Loucy (cell line): ENCODE data around the gene TMIGD1.

Experiments used
- H2AFZ ChIP-seq: fragments of 200-600 bp; sonication (generic); 2 replicates; pipeline ENCODE4 v1.6.0; 2016; ENCODE audit warnings: antibody characterized with exemption, mild to moderate bottlenecking, low read length, moderate library complexity
- H3F3A ChIP-seq: fragments of 200-600 bp; 2 replicates; pipeline ENCODE4 v1.6.0; 2016; ENCODE audit warnings: antibody characterized with exemption, low read depth, mild to moderate bottlenecking
- H3K27me3 ChIP-seq: fragments of 200-600 bp; sonication (generic); 2 replicates; pipeline ENCODE4 v1.6.1; 2014; ENCODE audit warnings: low read length, mild to moderate bottlenecking; ENCODE audit not compliant: insufficient read depth, poor library complexity, severe bottlenecking
- H3K36me3 ChIP-seq: fragments of 200-600 bp; sonication (generic); 2 replicates; pipeline ENCODE4 v1.6.1; 2016; ENCODE audit warnings: low read length; ENCODE audit not compliant: insufficient read depth
- H3K4me1 ChIP-seq: fragments of 200-600 bp; sonication (generic); 2 replicates; pipeline ENCODE4 v1.5.1; 2014; ENCODE audit warnings: low read length, mild to moderate bottlenecking; ENCODE audit not compliant: insufficient read depth, poor library complexity, severe bottlenecking
- H3K4me2 ChIP-seq: fragments of 200-600 bp; sonication (generic); 2 replicates; pipeline ENCODE4 v1.6.0; 2014; ENCODE audit warnings: antibody characterized with exemption, low read length, low read depth, mild to moderate bottlenecking; ENCODE audit not compliant: poor library complexity, severe bottlenecking
- H3K4me3 ChIP-seq: fragments of 200-600 bp; sonication (generic); 2 replicates; pipeline ENCODE4 v1.5.1; 2014; ENCODE audit warnings: low read length, mild to moderate bottlenecking, mixed read lengths; ENCODE audit not compliant: poor library complexity, severe bottlenecking
- H3K79me2 ChIP-seq: fragments of 200-600 bp; sonication (generic); 2 replicates; pipeline ENCODE4 v1.6.1; 2014; ENCODE audit warnings: low read length; ENCODE audit not compliant: insufficient read depth
- H3K9ac ChIP-seq: fragments of 200-600 bp; sonication (generic); 2 replicates; pipeline ENCODE4 v1.6.0; 2014; ENCODE audit warnings: mild to moderate bottlenecking, low read depth, low read length, moderate library complexity; ENCODE audit not compliant: poor library complexity, severe bottlenecking
- H3K9me2 ChIP-seq: fragments of 200-600 bp; sonication (generic); replicated peaks from 2 replicates; pipeline ENCODE4 v1.6.1; 2016; ENCODE audit warnings: low read depth, low read length, mixed read lengths
- H3K9me3 ChIP-seq: fragments of 200-600 bp; sonication (generic); 2 replicates; pipeline ENCODE4 v1.6.1; 2014; ENCODE audit warnings: mild to moderate bottlenecking, antibody characterized with exemption, low read length, low read depth; ENCODE audit not compliant: insufficient read depth
- H4K20me1 ChIP-seq: fragments of 200-600 bp; sonication (generic); 2 replicates; pipeline ENCODE4 v1.6.0; 2014; ENCODE audit warnings: antibody characterized with exemption, low read length, mild to moderate bottlenecking; ENCODE audit not compliant: insufficient read depth, poor library complexity, severe bottlenecking
- CTCF ChIP-seq: fragments of 200-600 bp; sonication (generic); conservative IDR thresholded peaks from 2 replicates; pipeline ENCODE4 v1.5.1; 2014; ENCODE audit warnings: mild to moderate bottlenecking, antibody characterized with exemption, low read length
- EZH2phosphoT487 ChIP-seq: fragments of 200-600 bp; IDR thresholded peaks from 2 replicates; pipeline ENCODE4 v1.6.1; 2018; ENCODE audit warnings: antibody characterized with exemption, mild to moderate bottlenecking, moderate library complexity, borderline replicate concordance

The TMIGD1 gene

DNA sequence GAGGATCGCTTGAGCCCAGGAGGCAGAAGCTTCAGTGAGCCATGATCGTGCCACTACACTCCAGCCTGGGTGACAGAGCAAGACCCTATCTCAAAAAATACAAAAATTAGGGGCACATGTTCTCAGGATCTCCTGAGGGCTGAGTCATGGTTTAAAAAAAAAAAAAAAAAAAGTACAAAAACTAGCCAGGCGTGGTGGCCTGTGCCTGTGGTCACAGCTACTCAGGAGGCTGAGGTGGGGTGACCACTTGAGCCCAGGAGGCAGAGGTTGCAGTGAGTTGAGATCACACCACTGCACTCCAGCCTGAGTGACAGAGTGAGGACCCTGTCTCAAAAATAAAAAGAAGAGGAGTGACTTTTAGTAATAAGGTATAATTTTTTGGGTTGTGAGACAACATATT, 59.0 kb downstream of the TMIGD1 start:
- Histone ChIP-seq H3K79me2 (no peaks in the 10 kb centered on the region), H4K20me1 (no peaks in the 10 kb centered on the region), H3F3A (no peaks in the 10 kb centered on the region), H3K9ac (no peak overlapping the region), H2AFZ (no peak overlapping the region), H3K36me3 (peaks cover 62% of the 10 kb centered on the region; the same call in 1 of the 2 replicates), H3K4me3 (no peak overlapping the region), H3K27me3 (no peaks in the 10 kb centered on the region), H3K4me1 (no peaks in the 10 kb centered on the region), H3K9me2 (no peaks in the 10 kb centered on the region), H3K4me2 (no peak overlapping the region), H3K9me3 (no peaks in the 10 kb centered on the region)
- TF ChIP-seq EZH2phosphoT487: no peak
- no peak for TF ChIP-seq CTCF

GRCh38 chr17:30273373-30273772, 60.5 kb downstream of the TMIGD1 start:
- Histone ChIP-seq H2AFZ (no peak overlapping the region), H3K27me3 (no peaks in the 10 kb centered on the region), H3K9me2 (no peaks in the 10 kb centered on the region), H3K4me1 (no peaks in the 10 kb centered on the region), H3K4me3 (no peak overlapping the region), H3K9me3 (no peaks in the 10 kb centered on the region), H3K36me3 (peaks cover 60% of the 10 kb centered on the region; the same call in 1 of the 2 replicates), H4K20me1 (no peaks in the 10 kb centered on the region), H3F3A (no peaks in the 10 kb centered on the region), H3K79me2 (no peaks in the 10 kb centered on the region), H3K9ac (no peak overlapping the region), H3K4me2 (no peak overlapping the region)
- no peak for TF ChIP-seq CTCF
- no peak for TF ChIP-seq EZH2phosphoT487

DNA sequence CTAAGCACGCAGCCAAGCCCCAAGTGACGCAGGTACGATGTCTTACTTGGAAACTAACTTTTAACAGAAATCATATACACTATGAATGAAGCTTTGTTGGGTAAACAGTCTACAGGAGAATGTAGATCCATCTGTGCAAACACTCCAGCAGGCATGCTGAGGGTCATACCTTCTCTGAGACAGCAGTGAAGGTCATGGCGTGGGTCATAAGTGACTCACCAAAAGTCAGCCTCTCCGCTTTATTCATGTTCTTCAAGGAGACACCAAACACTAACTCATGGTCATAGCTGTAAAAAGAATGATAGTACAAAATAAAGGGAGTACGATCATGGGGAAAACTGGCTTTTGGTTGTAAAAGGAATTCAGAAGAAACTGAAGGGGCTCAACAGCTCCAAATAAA, 62.8 kb downstream of the TMIGD1 start:
- Histone ChIP-seq H2AFZ (no peak overlapping the region), H3K4me3 (no peak overlapping the region), H3F3A (no peaks in the 10 kb centered on the region), H3K27me3 (no peaks in the 10 kb centered on the region), H4K20me1 (no peaks in the 10 kb centered on the region), H3K9me3 (no peaks in the 10 kb centered on the region), H3K4me2 (no peak overlapping the region), H3K79me2 (no peaks in the 10 kb centered on the region), H3K36me3 (peaks cover 69% of the 10 kb centered on the region; the same call in 1 of the 2 replicates), H3K9ac (no peak overlapping the region), H3K9me2 (no peaks in the 10 kb centered on the region), H3K4me1 (no peaks in the 10 kb centered on the region)
- TF ChIP-seq CTCF: no peak
- TF ChIP-seq EZH2phosphoT487: no peak
